Mesendoderm (in vitro differentiated cells): ENCODE results near the gene TRA2B. TPM values are rescaled to one million over a fixed set of nuclear protein-coding genes. Genes with fewer than 3 reads are reported as not detected.

Experiments used
- DNase-seq: peaks from one replicate; pipeline ENCODE4 v3.0.0; 2013
- H2AK5ac ChIP-seq: 2 replicates; pipeline ENCODE4 v1.6.1; 2013; ENCODE audit warnings: low read length, inconsistent platforms
- H2BK120ac ChIP-seq: 2 replicates; pipeline ENCODE4 v1.6.1; 2013; ENCODE audit warnings: low read depth, mild to moderate bottlenecking, low read length, moderate library complexity, mixed read lengths
- H2BK15ac ChIP-seq: replicated peaks from 2 replicates; pipeline ENCODE4 v1.6.1; 2013; ENCODE audit warnings: low read depth, mild to moderate bottlenecking, moderate library complexity
- H2BK5ac ChIP-seq: 2 replicates; pipeline ENCODE4 v1.6.1; 2013; ENCODE audit warnings: low read length, inconsistent platforms
- H3K18ac ChIP-seq: 2 replicates; pipeline ENCODE4 v1.6.1; 2013; ENCODE audit warnings: mild to moderate bottlenecking, low read length, mixed read lengths
- H3K23ac ChIP-seq: one replicate; pipeline ENCODE4 v1.6.1; 2013; ENCODE audit warnings: low read length
- H3K27ac ChIP-seq: 2 replicates; pipeline ENCODE4 v1.5.1; 2013; ENCODE audit warnings: low read depth, mild to moderate bottlenecking, inconsistent platforms, low read length, moderate library complexity
- H3K27me3 ChIP-seq: 2 replicates; pipeline ENCODE4 v1.6.1; 2013; ENCODE audit warnings: low read length, control low read depth, mild to moderate bottlenecking, inconsistent platforms; ENCODE audit not compliant: insufficient read depth, poor library complexity
- H3K36me3 ChIP-seq: 2 replicates; pipeline ENCODE4 v1.6.1; 2013; ENCODE audit warnings: low read length, inconsistent platforms; ENCODE audit not compliant: control insufficient read depth, insufficient read depth
- H3K4ac ChIP-seq: one replicate; pipeline ENCODE4 v1.6.1; 2013; ENCODE audit warnings: low read depth, mild to moderate bottlenecking, low read length, moderate library complexity
- H3K4me1 ChIP-seq: 2 replicates; pipeline ENCODE4 v1.6.1; 2013; ENCODE audit warnings: low read depth, low read length, inconsistent platforms; ENCODE audit not compliant: control insufficient read depth
- H3K4me2 ChIP-seq: 2 replicates; pipeline ENCODE4 v1.6.1; 2013; ENCODE audit warnings: low read length
- H3K4me3 ChIP-seq: 2 replicates; pipeline ENCODE4 v1.5.1; 2013; ENCODE audit warnings: mild to moderate bottlenecking, low read length
- H3K56ac ChIP-seq: one replicate; pipeline ENCODE4 v1.6.1; 2013; ENCODE audit warnings: low read length
- H3K79me1 ChIP-seq: 2 replicates; pipeline ENCODE4 v1.6.1; 2013; ENCODE audit warnings: low read length, inconsistent platforms
- H3K79me2 ChIP-seq: 2 replicates; pipeline ENCODE4 v1.6.1; 2013; ENCODE audit warnings: mild to moderate bottlenecking, low read length; ENCODE audit not compliant: control insufficient read depth, insufficient read depth
- H3K9ac ChIP-seq: 2 replicates; pipeline ENCODE4 v1.6.1; 2013; ENCODE audit warnings: low read length, inconsistent platforms
- H4K5ac ChIP-seq: one replicate; pipeline ENCODE4 v1.6.1; 2013; ENCODE audit warnings: low read length
- H4K8ac ChIP-seq: one replicate; pipeline ENCODE4 v1.6.1; 2013; ENCODE audit warnings: low read depth, mild to moderate bottlenecking, control low read depth, low read length, moderate library complexity
- WGBS: extraction: QIAGEN DNeasy Blood & Tissue Kit; methylation state at CpG from one replicate; pipeline ENCODE4 v1.1.7; 2013; ENCODE audit warnings: low lambda C conversion rate, missing lambda C conversion rate; ENCODE audit not compliant: insufficient coverage; ENCODE audit errors: extremely low coverage; 5-methylcytosine and 5-hydroxymethylcytosine counted together
- polyA plus RNA-seq, 2 experiments: library from polyadenylated mRNA; stranded (reverse); fragments of 200-250 nt; gene quantifications; one replicate each; pipeline ENCODE4 v1.2.3, GENCODE V29; 2013

TRA2B gene
- 384 TPM for polyA plus RNA-seq (2013, experiment 1 of 2)
- polyA plus RNA-seq (2013, experiment 2 of 2): 371 TPM

- peak within 1 kb of the TSS; percentile 69 for H4K8ac ChIP-seq
- H3K4me2 ChIP-seq: peak within 1 kb of the TSS; percentile 19
- peak within 1 kb of the TSS; percentile 100 for H2BK5ac ChIP-seq
- H2AK5ac ChIP-seq: peak within 1 kb of the TSS; percentile 99
- H3K9ac ChIP-seq: peak within 1 kb of the TSS; percentile 100
- H4K5ac ChIP-seq: peak within 1 kb of the TSS; percentile 96
- H3K4ac ChIP-seq: peak within 1 kb of the TSS; percentile 93
- no CpG with 5 or more reads among the region's 55 CpGs for WGBS
- H3K36me3 ChIP-seq: no peaks in the 10 kb centered on the region
- no peak within 1 kb of the TSS for H2BK15ac ChIP-seq
- H3K79me1 ChIP-seq: no peaks in the 10 kb centered on the region
- peak within 1 kb of the TSS; percentile 96 for H3K18ac ChIP-seq
- peak within 1 kb of the TSS; percentile 99 for H3K23ac ChIP-seq
- no peaks in the 10 kb centered on the region for H3K27me3 ChIP-seq
- H3K4me3 ChIP-seq: peak within 1 kb of the TSS; percentile 100
- H3K27ac ChIP-seq: peak within 1 kb of the TSS; percentile 92
- H3K56ac ChIP-seq: peak within 1 kb of the TSS; percentile 100
- H3K4me1 ChIP-seq: no peaks in the 10 kb centered on the region
- H2BK120ac ChIP-seq: peak within 1 kb of the TSS; percentile 82
- DNase-seq: peak; percentile 99
- H3K79me2 ChIP-seq: peaks cover 49% of the 10 kb centered on the region
These were observed at the start of gene TRA2B for GRCh38 chr3:185937689-185938374. TSS of gene TRA2B (minus strand) at chr3:185938014. CDS start at chr3:185937860, 154 bp downstream.

GRCh38 chr3:185986198-185986777 is 48.5 kb upstream of the TRA2B start:
- no peaks in the 10 kb centered on the region for H3K27me3 ChIP-seq
- no peak overlapping the region for H3K23ac ChIP-seq
- no peak overlapping the region for H3K18ac ChIP-seq
- no peak overlapping the region for H4K8ac ChIP-seq
- no peak overlapping the region for H3K9ac ChIP-seq
- WGBS: no CpG with 5 or more reads among the region's 23 CpGs
- H3K4me1 ChIP-seq: no peaks in the 10 kb centered on the region
- no peak overlapping the region for H4K5ac ChIP-seq
- H2AK5ac ChIP-seq: no peak overlapping the region
- H3K27ac ChIP-seq: no peak overlapping the region
- no peak for DNase-seq
- no peak overlapping the region for H3K4ac ChIP-seq
- no peak overlapping the region for H3K4me2 ChIP-seq
- H3K36me3 ChIP-seq: no peaks in the 10 kb centered on the region
- no peak overlapping the region for H3K4me3 ChIP-seq
- no peaks in the 10 kb centered on the region for H3K79me1 ChIP-seq
- H2BK15ac ChIP-seq: no peak overlapping the region
- H2BK5ac ChIP-seq: no peak overlapping the region
- no peak overlapping the region for H2BK120ac ChIP-seq
- H3K56ac ChIP-seq: no peak overlapping the region
- no peaks in the 10 kb centered on the region for H3K79me2 ChIP-seq

GRCh38 chr3:185984203-185984602 is 46.4 kb upstream of the TRA2B start:
- no CpG with 5 or more reads among the region's 3 CpGs for WGBS

GRCh38 chr3:185983495-185984141 is 45.8 kb upstream of the TRA2B start:
- H2AK5ac ChIP-seq: no peak overlapping the region
- H3K79me1 ChIP-seq: no peaks in the 10 kb centered on the region
- no CpG with 5 or more reads among the region's 23 CpGs for WGBS
- H3K4me2 ChIP-seq: peak overlapping the region; percentile 42
- peak overlapping the region; percentile 44 for H3K56ac ChIP-seq
- H3K4me1 ChIP-seq: no peaks in the 10 kb centered on the region
- no peak overlapping the region for H2BK15ac ChIP-seq
- H3K4me3 ChIP-seq: no peak overlapping the region
- no peak overlapping the region for H3K4ac ChIP-seq
- H3K18ac ChIP-seq: no peak overlapping the region
- H3K36me3 ChIP-seq: no peaks in the 10 kb centered on the region
- no peaks in the 10 kb centered on the region for H3K27me3 ChIP-seq
- no peaks in the 10 kb centered on the region for H3K79me2 ChIP-seq
- H3K9ac ChIP-seq: peak overlapping the region; percentile 22
- H2BK120ac ChIP-seq: no peak overlapping the region
- no peak overlapping the region for H4K8ac ChIP-seq
- peak; percentile 84 for DNase-seq
- H4K5ac ChIP-seq: no peak overlapping the region
- no peak overlapping the region for H3K27ac ChIP-seq
- no peak overlapping the region for H3K23ac ChIP-seq
- no peak overlapping the region for H2BK5ac ChIP-seq

More at GRCh38 chr3:185984203-185984602, 46.4 kb upstream of the TRA2B start:
- no peak overlapping the region for H3K18ac ChIP-seq
- H3K4me3 ChIP-seq: no peak overlapping the region
- H3K27ac ChIP-seq: no peak overlapping the region
- H2BK120ac ChIP-seq: no peak overlapping the region
- H2AK5ac ChIP-seq: no peak overlapping the region
- H2BK5ac ChIP-seq: no peak overlapping the region
- H3K56ac ChIP-seq: no peak overlapping the region
- H3K79me1 ChIP-seq: no peaks in the 10 kb centered on the region
- no peak for DNase-seq
- no peaks in the 10 kb centered on the region for H3K36me3 ChIP-seq
- no peak overlapping the region for H4K8ac ChIP-seq
- H3K79me2 ChIP-seq: no peaks in the 10 kb centered on the region
- H3K9ac ChIP-seq: no peak overlapping the region
- no peak overlapping the region for H3K4me2 ChIP-seq
- H3K23ac ChIP-seq: no peak overlapping the region
- H3K4me1 ChIP-seq: no peaks in the 10 kb centered on the region
- H2BK15ac ChIP-seq: no peak overlapping the region
- H3K27me3 ChIP-seq: no peaks in the 10 kb centered on the region
- H3K4ac ChIP-seq: no peak overlapping the region
- no peak overlapping the region for H4K5ac ChIP-seq

GRCh38 chr3:185982632-185983031 is 44.8 kb upstream of the TRA2B start:
- Histone ChIP-seq H3K4ac (no peak overlapping the region), H3K4me1 (no peaks in the 10 kb centered on the region), H3K79me2 (no peaks in the 10 kb centered on the region), H2BK5ac (no peak overlapping the region), H2AK5ac (no peak overlapping the region), H3K36me3 (no peaks in the 10 kb centered on the region), H2BK120ac (no peak overlapping the region), H3K9ac (no peak overlapping the region), H3K56ac (no peak overlapping the region), H3K27me3 (no peaks in the 10 kb centered on the region), H3K18ac (no peak overlapping the region), H3K4me3 (no peak overlapping the region), H3K4me2 (no peak overlapping the region), H2BK15ac (no peak overlapping the region), H4K5ac (no peak overlapping the region), H3K23ac (no peak overlapping the region), H4K8ac (no peak overlapping the region), H3K79me1 (no peaks in the 10 kb centered on the region), H3K27ac (no peak overlapping the region)
- no CpG with 5 or more reads among the region's 3 CpGs for WGBS
- no peak for DNase-seq
